Stomach (tissue), 9 donors: ENCODE results near the gene ZNF768. TPM values are rescaled to one million over a fixed set of nuclear protein-coding genes. Genes with fewer than 3 reads are reported as not detected.

ENCODE experiments used
- DNase-seq, 2 donors: peaks; one replicate each; pipeline versions ENCODE4 v3.0.0 to v3.0.0-alpha.2; 2013 to 2019
- H3K27ac ChIP-seq, 5 donors: fragments of 200-600 bp in 4 of 5; sonication (generic) in 4 of 5; one replicate each; pipeline ENCODE4 v1.5.1; 2013 to 2019; ENCODE audit warnings: mild to moderate bottlenecking in 1 of 5, moderate library complexity in 1 of 5
- H3K27me3 ChIP-seq, 3 donors: fragments of 200-600 bp; sonication (generic); one replicate each; pipeline ENCODE4 v1.5.1; 2017 to 2019; ENCODE audit warnings: mixed run types in 1 of 3
- H3K36me3 ChIP-seq, 4 donors: fragments of 200-600 bp; sonication (generic); 1 replicate in 3 of 4; 2 replicates in 1 of 4; pipeline ENCODE4 v1.5.1; 2016 to 2019
- H3K4me1 ChIP-seq, 4 donors: fragments of 200-600 bp; sonication (generic); one replicate each; pipeline ENCODE4 v1.5.1; 2016 to 2019
- H3K4me3 ChIP-seq, 4 donors: fragments of 200-600 bp; sonication (generic) in 3 of 4; one replicate each; pipeline ENCODE4 v1.5.1; 2016 to 2019; ENCODE audit warnings: mild to moderate bottlenecking in 1 of 4
- H3K9me3 ChIP-seq, 4 donors: fragments of 200-600 bp; sonication (generic); one replicate each; pipeline ENCODE4 v1.5.1; 2016 to 2019
- EP300 ChIP-seq: sonication (generic); formaldehyde crosslinking; IDR thresholded peaks from one replicate; pipeline ENCODE4 v1.6.1; 2017; ENCODE audit warnings: antibody characterized with exemption
- POLR2A ChIP-seq, 4 donors: fragments of 450-650 bp; IDR thresholded peaks; one replicate each; pipeline ENCODE4 v1.6.1; 2016; ENCODE audit warnings: antibody characterized with exemption in 4 of 4, control low read depth in 2 of 4, mild to moderate bottlenecking in 1 of 4, moderate library complexity in 1 of 4
- POLR2AphosphoS5 ChIP-seq, 3 donors: sonication (generic); formaldehyde crosslinking; IDR thresholded peaks; one replicate each; pipeline ENCODE4 v1.6.1; 2016; ENCODE audit warnings: antibody characterized with exemption in 3 of 3
- WGBS, 5 donors: extraction: QIAGEN DNeasy Blood & Tissue Kit in 3 of 5; methylation state at CpG; one replicate each; pipeline versions ENCODE4 v1.1.5 to v1.1.7; 2013 to 2018; 5-methylcytosine and 5-hydroxymethylcytosine counted together
- intact Hi-C: fragments of 100-400 bp; cut with DNase I; formaldehyde crosslinking; loops from one replicate; pipeline ENCODE4 v1.15.1; 2023; ENCODE audit warnings: low total_unique reads
- polyA plus RNA-seq, 3 donors: library from polyadenylated mRNA; stranded (reverse); fragments of 200-250 nt; gene quantifications; one replicate each; pipeline ENCODE4 v1.2.3, GENCODE V29; 2013
- total RNA-seq, 5 donors: library from RNA; depleted of rRNA; stranded (reverse); fragments of >200 nt; gene quantifications; one replicate each; pipeline versions ENCODE4 v1.1.0 to v1.2.3, GENCODE V29; 2014 to 2016
- TF ChIP-seq, protein P1 (sequence below), 7 experiments: fragments of 450-650 bp in 4 of 7; fragments of 200-600 bp in 3 of 7; sonication (generic) in 3 of 7; IDR thresholded peaks; one replicate each; pipeline ENCODE4 v1.5.1; 2016 to 2019; ENCODE audit warnings: antibody characterized with exemption in 7 of 7, control low read depth in 2 of 7, mild to moderate bottlenecking in 1 of 7
- donor health status: healthy with polysubstance abuse.
- donor health status: Bipolar disorder and iron deficiency.
- donor health status: healthy.

Gene ZNF768
- total and polyA plus RNA-seq, 8 donors, result 11.9 to 75.0 (median 31.3) TPM

GRCh38 chr16:30533146-30533522 is 6.8 kb upstream of the ZNF768 start:
- Histone ChIP-seq H3K9me3 (no peaks in the 10 kb centered on the region), H3K4me1 (peaks cover 27 to 66% (median 46%) of the 10 kb centered on the region in 4 donors), H3K27ac (peak overlapping the region; percentile 97 to 98 (median 98)), H3K27me3 (no peaks in the 10 kb centered on the region), H3K36me3 (peaks cover 13 to 31% (median 27%) of the 10 kb centered on the region in 4 donors), H3K4me3 (peak overlapping the region in 3 of 4 donors; percentile 60 to 81 (median 75))
- TF ChIP-seq, protein P1, sequence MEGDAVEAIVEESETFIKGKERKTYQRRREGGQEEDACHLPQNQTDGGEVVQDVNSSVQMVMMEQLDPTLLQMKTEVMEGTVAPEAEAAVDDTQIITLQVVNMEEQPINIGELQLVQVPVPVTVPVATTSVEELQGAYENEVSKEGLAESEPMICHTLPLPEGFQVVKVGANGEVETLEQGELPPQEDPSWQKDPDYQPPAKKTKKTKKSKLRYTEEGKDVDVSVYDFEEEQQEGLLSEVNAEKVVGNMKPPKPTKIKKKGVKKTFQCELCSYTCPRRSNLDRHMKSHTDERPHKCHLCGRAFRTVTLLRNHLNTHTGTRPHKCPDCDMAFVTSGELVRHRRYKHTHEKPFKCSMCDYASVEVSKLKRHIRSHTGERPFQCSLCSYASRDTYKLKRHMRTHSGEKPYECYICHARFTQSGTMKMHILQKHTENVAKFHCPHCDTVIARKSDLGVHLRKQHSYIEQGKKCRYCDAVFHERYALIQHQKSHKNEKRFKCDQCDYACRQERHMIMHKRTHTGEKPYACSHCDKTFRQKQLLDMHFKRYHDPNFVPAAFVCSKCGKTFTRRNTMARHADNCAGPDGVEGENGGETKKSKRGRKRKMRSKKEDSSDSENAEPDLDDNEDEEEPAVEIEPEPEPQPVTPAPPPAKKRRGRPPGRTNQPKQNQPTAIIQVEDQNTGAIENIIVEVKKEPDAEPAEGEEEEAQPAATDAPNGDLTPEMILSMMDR (IDR thresholded peaks at IDR 0.05), result no peak
- TF ChIP-seq EP300 (no peak), POLR2AphosphoS5 (IDR thresholded peaks at IDR 0.05) (no peak), POLR2A (IDR thresholded peaks at IDR 0.05) (no peak)
- intact Hi-C loops, result no loop called here
- WGBS, 5 donors, result 40 to 67% (median 48%) methylated on average over 11 of the region's 11 CpGs
- peak; percentile 51 to 64 for DNase-seq

- H3K4me1 ChIP-seq, result peaks cover 33 to 73% (median 52%) of the 10 kb centered on the region in 4 donors
- TF ChIP-seq POLR2A (IDR thresholded peaks at IDR 0.05), result no peak
- TF ChIP-seq, protein P1 (IDR thresholded peaks at IDR 0.05), result no peak
- TF ChIP-seq EP300, result no peak
- no peak for TF ChIP-seq POLR2AphosphoS5 (IDR thresholded peaks at IDR 0.05)
- H3K4me3 ChIP-seq, result peak overlapping the region in 2 of 4 donors; percentile 60 to 75
- no peaks in the 10 kb centered on the region for H3K9me3 ChIP-seq
- peak overlapping the region in 4 of 5 donors; percentile 97 to 98 (median 98) for H3K27ac ChIP-seq
- no peak for DNase-seq
- intact Hi-C loops, result no loop called here
- 90 to 95% (median 92%) methylated on average over 46 to 57 of the region's 57 CpGs for WGBS, 5 donors
- H3K36me3 ChIP-seq, result peaks cover 13 to 31% (median 27%) of the 10 kb centered on the region in 4 donors
- no peaks in the 10 kb centered on the region for H3K27me3 ChIP-seq
Measured at GRCh38 chr16:30532285-30533145, 6.1 kb upstream of the ZNF768 start.

DNA sequence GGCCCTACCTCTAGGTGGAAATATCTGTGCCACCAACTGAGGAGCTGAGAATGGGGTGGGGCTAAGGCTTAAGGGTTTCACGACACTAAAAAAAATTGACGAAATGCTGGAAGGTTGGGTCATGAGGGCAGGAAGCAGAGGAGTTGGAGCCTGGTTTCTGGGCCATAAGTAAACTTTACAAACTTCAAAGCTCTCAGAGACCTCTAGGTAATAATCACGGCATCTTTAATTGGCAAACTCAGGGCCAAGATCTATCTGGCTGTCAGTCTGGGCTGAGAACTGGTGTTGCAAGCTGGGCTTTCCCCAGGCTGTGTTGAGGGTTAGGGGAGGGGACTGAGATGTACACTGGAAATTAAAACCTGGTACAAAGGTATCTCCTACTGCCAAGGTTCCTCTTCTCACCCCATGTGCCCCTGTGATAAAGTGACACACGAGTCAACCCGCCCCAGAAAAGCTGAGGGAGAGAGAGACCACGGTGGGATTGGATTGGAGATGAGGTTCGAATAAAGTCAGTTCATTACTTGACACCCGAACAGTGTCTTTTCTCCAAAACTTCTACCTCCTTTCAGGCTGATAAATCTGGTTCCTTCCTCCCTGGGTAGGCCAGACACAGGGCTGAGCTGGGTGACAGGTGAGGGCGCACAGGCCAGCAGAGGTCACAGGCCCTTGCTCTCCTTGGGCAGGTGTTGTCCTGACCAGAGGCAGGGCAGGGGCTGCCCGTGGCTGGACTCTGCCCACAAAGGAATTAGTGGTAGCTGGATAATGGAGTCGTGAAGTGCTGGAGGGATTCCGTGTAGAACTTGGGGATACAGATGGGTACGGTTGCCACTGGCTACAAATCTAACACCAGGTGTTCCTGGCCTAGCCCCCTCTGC is 4.0 kb upstream of the ZNF768 start:
- intact Hi-C loops, result no loop called here
- Histone ChIP-seq H3K4me3 (no peak overlapping the region), H3K36me3 (peaks cover 13 to 31% (median 27%) of the 10 kb centered on the region in 4 donors), H3K9me3 (no peaks in the 10 kb centered on the region), H3K4me1 (peaks cover 33 to 66% (median 51%) of the 10 kb centered on the region in 4 donors), H3K27me3 (no peaks in the 10 kb centered on the region), H3K27ac (peak overlapping the region in 2 of 5 donors; percentile 5 to 11)
- no peak for DNase-seq
- WGBS, 5 donors, result 70 to 77% (median 76%) methylated on average over 13 of the region's 13 CpGs
- TF ChIP-seq EP300 (no peak), POLR2AphosphoS5 (IDR thresholded peaks at IDR 0.05) (no peak), POLR2A (IDR thresholded peaks at IDR 0.05) (no peak)
- TF ChIP-seq, protein P1 (IDR thresholded peaks at IDR 0.05), result no peak
